Panc1 (cell line): ENCODE data around the gene SERPINE2.

ENCODE experiments used
- TF ChIP-seq, protein P1 (sequence below): fragments of 450-650 bp; IDR thresholded peaks from 2 replicates; pipeline ENCODE4 v1.5.1; 2017; ENCODE audit warnings: mild to moderate bottlenecking
- TF ChIP-seq, protein P2 (sequence below), 2 experiments: IDR thresholded peaks; 2 replicates each; pipeline ENCODE4 v1.6.1; 2011 to 2012; ENCODE audit warnings: low read depth in 2 of 2, control low read depth in 1 of 2, low read length in 1 of 2, mild to moderate bottlenecking in 1 of 2, moderate library complexity in 1 of 2; ENCODE audit not compliant: insufficient read depth in 1 of 2

DNA sequence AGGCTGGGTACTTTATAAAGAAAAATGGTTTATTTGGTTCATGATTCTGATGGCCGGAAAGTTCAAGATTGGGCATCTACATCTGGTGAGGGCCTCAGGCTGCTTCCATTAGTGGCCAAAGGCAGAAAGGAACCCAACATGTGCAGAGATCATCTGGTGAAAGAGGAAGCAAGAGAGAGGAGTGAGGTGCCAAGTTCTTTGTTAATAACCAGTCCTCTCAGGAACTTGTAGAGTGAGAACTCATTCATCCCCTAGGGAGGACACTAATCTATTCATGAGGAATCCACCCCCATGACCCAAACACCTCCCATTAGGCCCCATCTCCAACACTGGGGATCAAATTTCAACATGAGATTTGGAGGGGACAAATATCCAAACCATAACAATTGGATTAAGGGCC, 17.8 kb upstream of the SERPINE2 start:
- TF ChIP-seq, protein P1, sequence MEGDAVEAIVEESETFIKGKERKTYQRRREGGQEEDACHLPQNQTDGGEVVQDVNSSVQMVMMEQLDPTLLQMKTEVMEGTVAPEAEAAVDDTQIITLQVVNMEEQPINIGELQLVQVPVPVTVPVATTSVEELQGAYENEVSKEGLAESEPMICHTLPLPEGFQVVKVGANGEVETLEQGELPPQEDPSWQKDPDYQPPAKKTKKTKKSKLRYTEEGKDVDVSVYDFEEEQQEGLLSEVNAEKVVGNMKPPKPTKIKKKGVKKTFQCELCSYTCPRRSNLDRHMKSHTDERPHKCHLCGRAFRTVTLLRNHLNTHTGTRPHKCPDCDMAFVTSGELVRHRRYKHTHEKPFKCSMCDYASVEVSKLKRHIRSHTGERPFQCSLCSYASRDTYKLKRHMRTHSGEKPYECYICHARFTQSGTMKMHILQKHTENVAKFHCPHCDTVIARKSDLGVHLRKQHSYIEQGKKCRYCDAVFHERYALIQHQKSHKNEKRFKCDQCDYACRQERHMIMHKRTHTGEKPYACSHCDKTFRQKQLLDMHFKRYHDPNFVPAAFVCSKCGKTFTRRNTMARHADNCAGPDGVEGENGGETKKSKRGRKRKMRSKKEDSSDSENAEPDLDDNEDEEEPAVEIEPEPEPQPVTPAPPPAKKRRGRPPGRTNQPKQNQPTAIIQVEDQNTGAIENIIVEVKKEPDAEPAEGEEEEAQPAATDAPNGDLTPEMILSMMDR: no peak
- TF ChIP-seq, protein P2, sequence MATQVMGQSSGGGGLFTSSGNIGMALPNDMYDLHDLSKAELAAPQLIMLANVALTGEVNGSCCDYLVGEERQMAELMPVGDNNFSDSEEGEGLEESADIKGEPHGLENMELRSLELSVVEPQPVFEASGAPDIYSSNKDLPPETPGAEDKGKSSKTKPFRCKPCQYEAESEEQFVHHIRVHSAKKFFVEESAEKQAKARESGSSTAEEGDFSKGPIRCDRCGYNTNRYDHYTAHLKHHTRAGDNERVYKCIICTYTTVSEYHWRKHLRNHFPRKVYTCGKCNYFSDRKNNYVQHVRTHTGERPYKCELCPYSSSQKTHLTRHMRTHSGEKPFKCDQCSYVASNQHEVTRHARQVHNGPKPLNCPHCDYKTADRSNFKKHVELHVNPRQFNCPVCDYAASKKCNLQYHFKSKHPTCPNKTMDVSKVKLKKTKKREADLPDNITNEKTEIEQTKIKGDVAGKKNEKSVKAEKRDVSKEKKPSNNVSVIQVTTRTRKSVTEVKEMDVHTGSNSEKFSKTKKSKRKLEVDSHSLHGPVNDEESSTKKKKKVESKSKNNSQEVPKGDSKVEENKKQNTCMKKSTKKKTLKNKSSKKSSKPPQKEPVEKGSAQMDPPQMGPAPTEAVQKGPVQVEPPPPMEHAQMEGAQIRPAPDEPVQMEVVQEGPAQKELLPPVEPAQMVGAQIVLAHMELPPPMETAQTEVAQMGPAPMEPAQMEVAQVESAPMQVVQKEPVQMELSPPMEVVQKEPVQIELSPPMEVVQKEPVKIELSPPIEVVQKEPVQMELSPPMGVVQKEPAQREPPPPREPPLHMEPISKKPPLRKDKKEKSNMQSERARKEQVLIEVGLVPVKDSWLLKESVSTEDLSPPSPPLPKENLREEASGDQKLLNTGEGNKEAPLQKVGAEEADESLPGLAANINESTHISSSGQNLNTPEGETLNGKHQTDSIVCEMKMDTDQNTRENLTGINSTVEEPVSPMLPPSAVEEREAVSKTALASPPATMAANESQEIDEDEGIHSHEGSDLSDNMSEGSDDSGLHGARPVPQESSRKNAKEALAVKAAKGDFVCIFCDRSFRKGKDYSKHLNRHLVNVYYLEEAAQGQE (IDR thresholded peaks at IDR 0.05; ENCODE audit: insufficient read depth in 1 of 2, low read depth in 2 of 2, low read length in 1 of 2): no peak
